Measurements from ENCODE around the gene DMKN.
A peak's percentile ranks its signal among the peaks of the same experiment; 100 is the strongest.

Gene DMKN

DNA sequence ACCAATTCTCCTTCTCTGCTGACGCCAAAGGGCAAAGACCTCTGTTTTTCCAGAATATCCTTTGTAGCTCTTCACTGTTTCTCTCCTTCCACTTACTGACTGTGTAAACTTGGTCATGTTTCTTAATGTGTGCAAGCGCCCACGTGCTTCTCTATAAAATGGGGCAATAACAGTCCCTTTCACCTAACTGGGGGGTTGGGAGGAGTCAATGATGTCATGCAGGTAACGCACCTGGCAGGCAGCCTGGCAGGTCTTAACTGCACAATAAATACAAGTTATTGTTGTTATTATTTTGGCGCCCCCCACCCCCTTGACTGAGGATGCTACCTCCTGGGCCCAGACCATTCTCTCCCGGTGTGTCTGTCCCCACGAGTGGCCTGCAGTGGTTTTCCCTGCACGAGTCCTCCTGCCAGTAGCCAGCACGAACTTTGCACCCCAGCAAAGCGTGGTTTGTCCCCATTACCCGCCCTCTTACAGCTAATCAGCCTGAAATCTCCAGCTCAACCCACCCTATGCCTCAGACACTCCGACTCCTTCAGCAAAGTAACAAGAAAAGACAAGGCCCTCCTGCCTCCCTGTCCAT, 9.4 kb upstream of the DMKN start:
- DNase-seq = no peak

DNA sequence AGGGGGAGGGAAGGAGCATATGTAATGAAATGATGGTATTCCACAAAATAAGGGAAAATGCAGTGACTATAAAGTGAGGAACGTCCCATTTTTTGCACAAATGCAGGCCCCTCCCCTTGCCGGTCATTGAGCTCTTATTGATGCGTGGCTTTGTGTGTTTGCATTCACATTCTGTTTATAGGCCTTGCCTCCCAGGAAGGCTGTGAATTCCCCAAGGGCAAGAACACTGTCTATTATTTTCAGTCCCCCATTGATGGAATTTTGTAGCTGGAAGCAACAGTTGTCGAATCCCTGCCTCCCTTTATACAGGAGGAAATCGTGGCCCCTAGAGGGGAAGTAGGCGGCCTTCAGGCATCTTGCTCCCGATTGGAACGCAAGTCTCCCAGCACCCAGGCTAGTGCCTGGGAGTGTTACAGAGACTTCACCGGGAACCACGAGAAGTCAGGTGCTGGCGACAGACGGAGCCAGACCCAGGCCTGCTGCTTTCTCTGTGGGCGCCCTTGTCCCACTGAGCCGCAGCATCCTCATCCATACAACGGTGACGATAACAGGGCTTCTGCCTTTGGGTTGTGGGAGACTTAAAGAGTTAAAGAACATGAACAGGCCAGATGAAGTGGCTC, 7.8 kb upstream of the DMKN start:
- no peak for DNase-seq

DNA sequence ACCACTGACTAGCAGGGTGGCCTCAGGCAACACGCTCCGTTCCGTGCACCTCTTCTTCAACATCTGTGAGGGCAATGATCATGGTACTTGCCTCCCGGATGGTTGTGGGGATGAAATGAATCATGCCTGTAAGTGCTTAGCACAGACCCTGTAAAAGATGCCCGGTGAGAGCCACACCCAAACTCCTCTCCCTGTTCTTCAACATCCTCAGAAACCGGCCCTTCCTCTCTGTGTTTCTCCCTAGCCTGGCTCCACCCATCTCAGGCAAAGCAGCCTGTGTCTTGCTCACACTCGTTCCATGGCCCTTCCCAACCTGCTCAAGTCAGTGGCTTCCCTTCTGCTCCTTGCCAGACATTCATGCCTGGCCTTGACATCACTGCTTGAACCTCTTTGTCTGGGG, 5.8 kb upstream of the DMKN start:
- DNase-seq = no peak

DNA sequence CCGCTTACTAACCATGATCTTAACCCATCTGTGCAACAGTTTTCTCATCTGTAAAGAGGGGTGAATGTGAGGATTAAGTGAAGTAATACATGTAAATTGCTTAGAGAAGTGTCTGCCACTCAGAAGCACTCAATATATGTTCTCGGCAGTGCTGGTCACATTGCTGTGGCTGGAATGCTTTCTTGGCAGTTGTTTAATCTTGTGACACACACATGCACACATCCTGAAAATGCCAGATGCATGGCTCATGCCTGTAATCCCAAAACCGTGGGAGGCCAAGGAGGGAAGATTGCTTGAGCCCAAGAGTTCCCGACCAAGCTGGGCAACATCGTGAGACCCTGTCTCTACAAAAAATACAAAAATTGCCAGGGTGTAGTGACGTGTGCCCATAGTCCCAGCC, 4.9 kb upstream of the DMKN start:
- no peak for DNase-seq

DNA sequence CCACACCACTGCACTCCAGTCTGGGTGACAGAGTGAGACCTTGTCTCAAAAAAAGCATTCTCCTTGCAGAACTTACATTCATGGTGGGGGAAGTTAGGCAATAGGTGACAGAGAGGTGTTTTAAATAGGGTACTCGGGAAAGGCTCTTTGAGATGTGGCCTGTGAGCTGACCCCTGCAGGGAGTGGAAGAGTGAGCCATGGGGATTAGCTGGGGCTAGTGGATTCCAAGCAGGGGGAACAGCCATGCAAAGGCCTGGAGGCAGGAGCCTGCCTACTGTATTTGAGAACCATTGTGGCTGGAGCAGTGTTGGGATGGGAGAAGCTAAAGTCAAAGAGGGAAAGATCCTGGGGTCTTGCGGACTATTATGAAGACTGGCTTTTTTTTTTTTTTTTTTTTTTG, 3.9 kb upstream of the DMKN start:
- DNase-seq = no peak

DNA sequence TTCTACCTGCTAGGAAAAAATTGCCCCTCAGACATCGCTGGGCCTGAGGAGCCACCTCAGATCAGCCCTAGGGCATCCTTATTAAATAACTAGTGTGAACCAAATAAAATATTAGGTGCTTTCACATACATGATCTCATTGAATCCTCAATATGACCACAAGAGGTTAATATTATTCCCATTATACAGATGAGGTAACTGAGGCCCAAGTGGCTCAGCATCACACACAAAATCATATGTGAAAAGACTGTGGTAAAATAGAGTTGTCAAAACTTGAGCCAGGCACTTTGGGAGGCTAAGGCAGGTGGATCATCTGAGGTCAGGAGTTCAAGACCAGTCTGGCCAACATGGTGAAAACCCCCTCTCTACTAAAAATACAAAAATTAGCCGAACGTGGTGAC, 2.9 kb upstream of the DMKN start:
- DNase-seq = no peak

DNA sequence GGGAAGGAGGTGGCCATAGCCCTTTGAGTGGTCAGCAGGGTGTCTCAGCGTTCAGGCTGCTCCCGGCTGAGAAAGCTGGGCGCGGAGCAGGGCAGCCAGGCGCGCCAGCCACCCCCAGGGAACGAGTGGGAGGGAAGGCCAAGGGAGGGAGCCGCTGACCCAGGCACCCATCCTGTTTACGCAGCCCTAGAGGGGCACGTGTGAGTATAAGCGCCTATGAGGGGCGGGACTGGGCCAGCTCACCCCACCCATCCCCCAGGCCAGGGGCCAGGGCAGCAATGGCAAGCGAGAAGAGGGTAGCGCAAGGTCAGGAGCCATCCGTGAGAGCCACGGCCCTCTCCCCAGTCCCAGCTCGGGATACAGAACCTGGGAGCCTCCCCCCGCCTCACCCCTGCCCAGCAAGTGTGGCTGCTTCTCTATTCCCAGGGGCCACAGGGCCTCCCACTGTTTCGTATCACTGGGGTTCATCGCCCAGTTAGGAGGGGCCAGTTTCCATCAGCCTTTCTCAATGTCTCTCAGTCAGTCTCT, 897 bp upstream of the DMKN start:
- DNase-seq = no peak

DNA sequence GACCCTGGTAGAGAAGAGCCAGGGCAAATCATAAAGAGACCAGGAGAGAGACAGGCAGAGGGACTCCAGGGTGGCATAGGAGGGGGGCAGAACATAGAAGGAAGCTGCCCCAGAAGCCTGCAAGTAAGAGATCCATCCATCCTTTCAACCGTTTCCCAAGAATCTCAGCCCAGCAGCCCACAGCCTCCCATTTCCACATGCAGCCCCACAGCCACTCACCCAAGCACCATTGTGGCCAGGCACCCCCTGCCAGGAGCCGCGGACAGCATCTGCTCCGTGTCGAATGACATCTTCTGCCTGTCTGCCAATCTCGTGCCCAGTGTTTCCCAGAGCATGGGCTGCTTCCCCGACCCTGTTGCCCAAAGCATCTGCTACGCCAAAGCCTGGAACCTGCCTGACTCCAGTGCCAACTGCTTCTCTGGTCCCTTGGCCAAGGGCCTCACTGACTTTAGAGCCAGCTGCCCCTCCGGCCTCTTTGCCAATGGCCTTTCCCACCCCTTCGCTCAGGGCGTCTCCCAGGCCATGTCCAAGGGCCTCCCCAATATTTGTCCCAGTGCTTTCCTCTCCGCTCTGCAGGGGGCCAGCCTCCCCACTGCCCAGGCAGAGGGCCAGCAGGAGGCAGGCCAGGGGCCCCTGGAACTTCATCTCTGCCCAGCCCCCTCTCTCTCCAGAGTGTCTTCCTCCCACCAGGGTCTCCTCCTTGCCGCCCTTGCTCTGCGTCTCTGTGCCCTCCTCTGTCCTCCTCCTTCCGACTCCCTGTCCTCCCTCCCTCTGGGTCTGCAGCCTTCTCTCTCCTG, 420 bp downstream of the DMKN start:
- DNase-seq = no peak

DNA sequence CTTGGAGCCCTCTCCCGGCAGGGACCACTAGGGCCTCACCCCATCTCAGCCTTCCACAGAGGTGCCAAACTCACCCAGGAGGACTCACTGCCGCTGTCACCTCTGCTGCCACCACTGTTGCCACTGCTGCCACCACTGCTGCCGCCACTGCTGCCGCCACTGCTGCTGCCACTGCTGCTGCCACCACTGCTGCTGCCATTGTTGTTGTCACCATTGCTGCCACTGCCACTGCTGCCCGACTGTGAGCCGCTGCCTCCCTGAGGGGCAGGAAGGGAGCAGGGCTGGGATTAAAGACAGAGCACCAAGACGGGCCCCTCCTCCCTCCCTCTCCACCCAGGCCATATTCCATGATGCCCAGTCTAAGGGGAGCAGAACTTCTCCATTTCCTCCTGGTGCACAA, 2.1 kb downstream of the DMKN start:
- DNase-seq = no peak

DNA sequence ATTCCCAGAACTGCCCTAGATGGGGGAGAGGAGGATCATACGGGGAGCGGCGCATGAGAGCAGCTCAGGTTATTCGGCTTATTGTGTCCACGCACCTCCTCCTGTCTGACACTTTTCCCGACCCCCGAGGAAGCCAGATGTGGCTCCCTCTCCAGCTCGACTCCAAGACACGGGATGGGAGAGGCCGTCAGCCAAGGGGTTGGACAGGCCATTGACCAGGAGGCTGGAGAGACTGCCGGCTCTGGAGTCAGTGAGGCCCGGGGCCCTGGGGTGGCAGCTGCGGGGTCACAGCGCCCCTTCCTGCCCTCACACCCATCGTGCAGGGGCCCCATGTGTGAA, 2.9 kb downstream of the DMKN start:
- DNase-seq = no peak

DNA sequence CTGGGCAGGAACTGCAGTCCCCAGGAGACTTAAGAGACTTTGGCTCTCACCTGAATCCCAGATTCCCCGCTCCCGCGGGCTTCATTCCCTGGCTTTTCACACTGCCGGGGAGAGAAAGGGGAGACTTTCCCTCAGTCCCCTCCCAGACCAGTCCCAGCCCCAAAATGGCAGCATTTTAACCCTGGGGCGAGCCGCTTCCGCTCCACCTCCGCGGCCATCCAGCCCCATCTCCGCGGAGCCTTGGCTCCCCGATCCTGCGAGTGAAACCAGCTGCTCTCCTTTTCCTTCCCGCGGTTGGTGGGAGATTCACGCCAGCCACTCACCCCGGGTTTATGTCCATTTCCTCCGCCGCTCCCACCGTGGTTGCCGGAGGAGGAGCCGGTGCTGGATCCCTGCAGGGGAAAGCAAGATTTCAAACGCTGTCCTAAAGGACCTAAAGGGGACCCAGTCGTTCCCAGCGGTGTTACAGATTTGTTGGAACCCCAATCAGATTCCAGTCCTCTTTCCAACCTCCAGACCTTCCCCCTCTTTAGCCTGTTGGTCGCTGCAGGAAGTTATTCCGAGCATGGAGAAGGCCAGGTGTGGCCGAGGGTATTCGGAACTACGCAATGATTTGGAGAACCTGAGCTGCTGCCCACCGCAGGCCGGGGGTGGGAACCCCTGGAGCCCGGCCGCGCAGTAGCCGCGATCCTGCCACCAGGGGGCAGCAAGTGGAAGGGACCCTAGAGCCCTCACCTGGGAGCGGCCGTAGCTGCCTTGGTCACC, 3.4 kb downstream of the DMKN start:
- peak; percentile 74 for DNase-seq

DNA sequence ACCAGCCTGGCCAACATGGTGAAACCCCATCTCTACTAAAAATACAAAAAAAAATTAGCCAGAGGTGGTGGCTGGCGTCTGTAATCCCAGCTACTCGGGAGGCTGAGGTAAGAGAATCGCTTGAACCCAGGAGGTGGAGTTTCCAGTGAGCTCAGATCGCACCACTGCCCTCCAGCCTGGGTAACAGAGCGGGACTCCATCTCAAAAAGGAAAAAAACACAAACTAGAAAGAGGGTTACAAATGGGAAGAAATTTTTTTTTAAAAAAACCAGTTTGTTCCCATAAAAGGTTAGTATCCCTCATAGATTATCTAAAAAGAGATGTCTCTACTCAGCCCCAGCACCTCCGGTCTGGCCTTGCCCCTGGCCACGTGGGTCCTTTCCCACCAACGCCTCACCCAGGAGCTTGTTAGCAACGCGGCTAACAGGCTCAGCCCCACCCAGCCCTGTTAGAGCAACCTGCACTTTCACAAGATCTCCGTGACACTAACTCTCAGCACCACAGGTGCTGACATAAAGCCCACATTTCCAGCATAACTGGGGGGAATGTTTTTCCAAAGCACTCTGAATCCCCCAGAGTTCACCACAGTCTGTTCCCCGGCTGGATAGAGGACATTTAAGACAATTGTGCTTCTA, 4.3 kb downstream of the DMKN start:
- no peak for DNase-seq

DNA sequence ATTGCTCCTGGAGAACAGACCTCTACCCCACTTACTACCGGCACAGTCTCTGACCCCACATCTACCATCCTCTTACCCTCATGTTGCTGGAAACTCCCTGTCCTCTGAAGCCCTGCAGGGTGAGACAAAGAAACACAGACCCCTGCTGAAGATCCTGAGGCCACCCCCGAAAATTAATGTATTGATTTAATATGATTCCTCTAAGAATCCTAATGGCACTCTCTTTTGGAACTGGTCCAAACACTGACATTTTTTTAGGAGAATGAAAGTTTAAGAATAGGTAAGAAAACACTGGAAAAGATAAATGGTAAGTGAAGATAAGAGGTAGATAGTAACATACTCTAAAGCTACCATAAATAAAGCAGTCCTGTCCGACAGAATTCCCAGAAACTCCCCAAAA, 5.3 kb downstream of the DMKN start:
- DNase-seq = no peak

DNA sequence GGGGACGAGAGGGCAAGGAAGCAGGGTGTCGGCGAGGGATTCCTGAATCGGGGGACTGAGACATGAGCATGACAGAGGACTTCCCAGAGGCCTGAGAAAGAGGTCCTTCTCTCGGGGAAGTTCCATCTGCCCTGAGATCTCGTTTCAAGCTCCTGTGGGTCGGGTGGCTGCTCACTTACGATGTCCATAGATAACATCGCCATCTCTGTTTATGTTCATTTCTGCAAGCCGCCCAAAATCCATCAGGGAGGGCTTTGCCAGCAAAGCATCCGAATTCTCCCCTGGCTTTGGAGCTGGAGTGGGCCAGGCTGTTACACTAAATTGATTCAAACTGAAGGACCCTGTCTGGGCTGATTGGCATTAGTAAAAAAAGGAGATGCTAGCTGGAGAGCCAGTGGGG, 5.9 kb downstream of the DMKN start:
- DNase-seq = no peak

DNA sequence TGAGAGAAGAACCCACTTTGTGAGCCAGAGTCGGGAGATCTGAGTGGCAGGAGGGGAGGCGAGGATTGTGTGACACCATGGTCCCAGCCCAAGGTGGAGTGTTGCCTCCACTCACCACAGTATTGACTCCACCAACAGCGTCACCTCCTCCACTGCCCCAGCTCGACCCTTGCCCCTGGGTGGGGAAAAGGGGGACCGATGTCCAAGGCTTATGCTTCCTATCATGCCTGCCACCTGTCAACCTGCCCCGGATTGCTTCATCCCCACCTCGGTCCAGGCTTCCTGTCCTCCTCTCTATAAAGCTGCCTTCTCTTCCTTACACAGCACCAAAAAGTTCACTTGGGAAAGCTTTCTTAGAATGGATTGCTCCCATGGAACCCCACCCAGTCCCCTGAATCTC, 7.4 kb downstream of the DMKN start:
- no peak for DNase-seq

DNA sequence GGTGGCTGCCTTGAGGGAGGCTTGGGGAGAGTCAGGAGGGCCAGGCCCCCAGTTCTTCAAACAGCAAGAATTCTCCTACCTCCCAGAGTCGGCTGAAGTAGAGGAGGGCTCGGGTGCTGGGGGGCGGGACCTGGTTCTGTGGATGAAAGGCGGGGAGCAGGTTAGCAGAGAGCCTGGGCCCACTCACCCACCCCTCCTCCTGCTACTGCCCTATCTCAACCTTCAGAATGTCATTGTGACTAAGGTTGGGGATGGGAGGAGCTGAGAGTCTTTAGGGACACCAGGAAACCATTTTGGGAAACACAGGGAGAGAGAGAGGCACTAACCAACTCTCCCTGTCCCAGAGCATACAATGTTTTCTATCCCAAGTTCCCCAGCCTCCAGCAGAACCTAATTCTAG, 10.7 kb downstream of the DMKN start:
- DNase-seq = no peak

DNA sequence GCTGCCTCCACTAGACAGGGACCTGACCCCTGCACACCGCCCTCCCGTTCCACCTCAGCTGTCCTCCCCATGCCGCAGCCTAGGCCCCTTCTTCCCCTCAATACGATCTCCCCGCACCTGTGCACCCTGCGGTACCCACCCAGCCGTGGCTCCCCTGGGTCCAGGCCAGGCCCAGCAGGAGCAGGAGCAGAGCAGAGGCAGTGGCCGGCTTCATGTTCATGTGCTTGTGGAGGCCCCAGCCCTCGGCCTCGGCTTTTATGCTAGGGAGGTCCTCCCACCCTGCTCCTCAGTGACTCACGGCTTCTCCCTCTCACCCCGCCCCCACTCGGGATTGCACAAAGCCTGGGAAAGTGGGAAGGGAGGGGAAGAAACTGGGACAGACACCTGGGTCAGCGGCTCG, 11.8 kb downstream of the DMKN start:
- no peak for DNase-seq

DNA sequence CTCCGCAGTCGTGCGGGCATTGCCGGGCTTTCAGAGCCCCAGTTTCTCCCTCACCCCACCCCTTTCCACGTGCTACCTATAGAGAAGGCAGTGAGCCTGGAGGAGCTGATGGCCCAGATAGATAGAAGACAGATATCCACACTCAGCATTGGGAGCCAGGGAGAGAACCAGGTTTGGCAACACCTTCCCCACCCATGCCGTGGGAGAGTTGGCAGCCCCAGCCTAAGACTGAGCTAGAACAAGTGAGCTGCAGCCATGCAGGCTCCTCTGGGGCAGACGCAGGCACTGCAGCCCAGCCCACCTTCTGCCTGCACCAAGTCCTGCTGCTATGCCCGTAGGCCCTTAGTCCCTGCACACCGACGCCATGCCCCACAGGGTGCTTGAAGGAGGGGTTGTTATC, 12.8 kb downstream of the DMKN start:
- DNase-seq = no peak

DNA sequence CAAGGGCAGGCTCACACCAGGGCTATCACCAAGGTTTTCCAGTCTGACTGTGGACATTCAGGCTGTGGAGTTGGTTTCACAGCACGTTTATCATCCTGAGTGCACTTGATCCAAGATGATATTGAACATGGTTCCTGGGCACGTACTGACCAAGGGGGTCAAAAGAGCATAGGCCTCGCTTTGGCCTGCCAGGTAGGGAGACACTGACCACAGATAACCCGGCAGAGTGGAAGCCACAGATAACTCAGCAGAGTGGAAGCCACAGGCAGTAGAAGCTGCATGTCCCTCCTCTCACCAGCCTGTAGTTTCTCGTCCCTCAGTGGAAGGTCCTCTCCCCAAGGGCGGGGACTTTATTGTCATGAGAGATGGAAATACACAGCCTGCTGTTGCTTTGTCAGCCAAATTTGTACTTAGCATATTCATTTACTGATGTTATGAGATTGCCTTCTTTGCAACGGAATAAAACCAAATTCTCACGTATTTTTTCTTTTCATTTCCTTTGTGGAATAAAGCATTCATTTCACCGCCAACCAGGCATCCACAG, 14.4 kb downstream of the DMKN start:
- no peak for DNase-seq

DNA sequence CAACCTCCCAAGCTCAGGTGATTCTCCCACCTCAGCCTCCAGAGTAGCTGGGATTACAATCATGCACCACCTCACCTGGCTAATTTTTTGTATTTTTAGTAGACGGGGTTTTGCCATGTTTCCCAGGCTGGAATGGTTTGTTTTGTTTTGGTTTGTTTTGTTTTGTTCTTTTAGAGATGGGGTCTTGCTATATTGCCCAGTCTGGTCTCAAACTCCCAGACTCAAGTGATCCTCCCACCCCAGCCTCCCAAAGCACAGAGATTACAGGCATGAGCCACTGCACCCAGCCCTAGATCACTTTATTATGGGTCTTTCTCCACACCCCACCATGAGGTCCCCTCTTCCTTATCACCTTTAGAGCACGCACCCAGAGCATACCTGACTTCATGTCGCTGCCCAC, 15.2 kb downstream of the DMKN start:
- DNase-seq = no peak

DNA sequence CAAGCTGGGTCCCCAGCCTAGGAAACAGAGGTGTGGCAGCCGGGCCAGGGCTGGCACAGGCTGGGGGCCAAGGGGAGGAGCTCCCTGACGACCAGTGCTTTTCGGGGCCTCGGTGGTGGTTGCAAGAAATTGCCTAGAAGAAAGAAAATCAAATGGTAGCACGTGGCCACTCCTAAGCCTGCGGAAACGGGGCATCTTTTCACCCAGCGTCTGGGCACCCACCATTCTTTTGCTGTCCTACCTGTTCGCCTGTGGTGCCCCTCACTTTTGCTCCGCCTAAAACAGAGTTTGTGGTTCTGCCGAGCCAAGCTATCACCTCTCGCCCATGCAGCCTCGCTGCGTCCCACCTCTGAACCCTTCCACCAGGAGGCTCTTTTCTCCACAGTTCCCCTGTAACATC, 16.0 kb downstream of the DMKN start:
- DNase-seq = no peak

DNA sequence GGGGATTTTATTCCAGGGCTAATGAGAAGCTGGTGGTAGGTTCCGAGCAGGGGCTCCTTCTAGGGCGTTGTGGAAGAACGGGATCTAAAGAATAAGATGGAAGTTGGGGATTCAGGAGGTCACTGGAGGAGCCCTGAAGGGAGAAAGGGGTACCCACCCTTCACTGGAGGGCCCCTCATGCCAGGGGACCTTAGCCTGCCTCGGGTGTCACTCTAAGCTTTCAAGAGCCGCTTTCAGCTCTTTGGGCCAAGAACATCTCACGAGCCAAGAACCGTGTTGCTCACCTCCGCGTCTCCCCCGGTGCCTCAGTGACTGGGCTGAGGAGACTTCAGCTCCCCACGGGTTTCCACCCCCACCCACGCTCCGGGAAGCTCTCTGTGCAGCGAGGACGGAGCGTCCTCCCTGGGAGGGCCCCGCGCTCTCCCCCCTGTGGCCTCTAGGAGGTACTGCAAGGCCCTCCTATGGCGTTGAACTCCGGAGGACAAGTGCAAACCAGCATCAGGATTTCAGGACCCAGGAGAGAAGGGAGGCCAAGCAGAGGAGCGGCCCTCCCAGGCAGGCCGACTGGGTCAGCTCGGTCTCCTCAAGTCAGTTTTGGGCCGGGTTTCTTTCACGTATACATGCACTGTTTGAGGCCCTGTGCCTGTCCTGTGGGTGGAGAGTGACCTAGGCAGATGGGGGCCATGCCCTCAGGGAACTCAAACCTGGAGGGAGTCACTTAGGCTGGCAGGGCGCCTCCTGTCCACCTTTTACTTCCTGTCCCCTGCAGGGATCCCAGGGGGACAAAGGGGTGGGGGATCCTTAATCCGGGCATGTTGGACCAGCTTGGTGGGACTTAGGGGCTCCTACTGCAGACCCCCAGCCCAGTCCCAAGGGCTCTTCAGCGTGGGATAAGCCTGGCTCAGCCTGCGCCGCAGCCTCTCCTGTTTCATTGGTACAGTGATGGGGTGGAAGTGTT, 18.1 kb downstream of the DMKN start:
- DNase-seq = peak; percentile 59
